Psoas muscle (tissue), 8 donors: Measurements from ENCODE around the gene ATP9B. TPM values are rescaled to one million over a fixed set of nuclear protein-coding genes. Genes with fewer than 3 reads are reported as not detected.

Source experiments
- ATAC-seq, 4 donors: fragments of 200-7000 bp; cut with Tn5 transposase; one replicate each; pipeline ENCODE4 v1.9.1; 2020; ENCODE audit warnings: moderate library complexity in 3 of 4, mild to moderate bottlenecking in 2 of 4
- DNase-seq, 2 donors: peaks; one replicate each; pipeline ENCODE4 v3.0.0-alpha.2; 2020
- H3K27ac ChIP-seq: fragments of 200-600 bp; one replicate; pipeline ENCODE4 v1.8.0; 2022
- H3K27me3 ChIP-seq, 3 donors: fragments of 200-600 bp in 1 of 3; one replicate each; pipeline versions ENCODE4 v1.6.1 to v1.8.0; 2013 to 2022; ENCODE audit warnings: low read length in 2 of 3, mild to moderate bottlenecking in 2 of 3, moderate library complexity in 1 of 3; ENCODE audit not compliant: insufficient read depth in 3 of 3
- H3K36me3 ChIP-seq, 2 donors: fragments of 200-600 bp in 1 of 2; one replicate each; pipeline versions ENCODE4 v1.6.1 to v1.8.0; 2013 to 2022; ENCODE audit warnings: low read depth in 1 of 2, mild to moderate bottlenecking in 1 of 2, moderate library complexity in 1 of 2; ENCODE audit not compliant: insufficient read depth in 1 of 2
- H3K4me1 ChIP-seq: fragments of 200-600 bp; one replicate; pipeline ENCODE4 v1.8.0; 2022
- H3K4me3 ChIP-seq: fragments of 200-600 bp; one replicate; pipeline ENCODE4 v1.8.0; 2022; ENCODE audit warnings: mild to moderate bottlenecking
- H3K9me3 ChIP-seq: fragments of 200-600 bp; one replicate; pipeline ENCODE4 v1.8.0; 2022
- CTCF ChIP-seq: fragments of 200-600 bp; IDR thresholded peaks from one replicate; pipeline ENCODE4 v1.8.0; 2022; ENCODE audit warnings: antibody characterized with exemption
- WGBS, 3 donors: extraction: QIAGEN DNeasy Blood & Tissue Kit; methylation state at CpG; one replicate each; pipeline versions ENCODE4 v1.1.6 to v1.1.7; 2013; 5-methylcytosine and 5-hydroxymethylcytosine counted together
- intact Hi-C, 2 donors: fragments of 100-400 bp; cut with DNase I; formaldehyde crosslinking; loops; one replicate each; pipeline versions ENCODE4 v1.11.0 to v1.14.2; 2022
- polyA plus RNA-seq, 3 donors: library from polyadenylated mRNA; stranded (reverse); fragments of 200-250 nt; gene quantifications; one replicate each; pipeline ENCODE4 v1.2.3, GENCODE V29; 2013
- total RNA-seq, 4 donors: library from RNA; stranded (reverse); fragmentation: NEBNext Ultra II Directional in 2 of 4; extraction: Animal tissue kit (Norgen Biotek cat#: 25700) in 2 of 4; gene quantifications; one replicate each; pipeline versions ENCODE4 v1.2.1 to v1.2.4, GENCODE V29; 2021 to 2023
- donor health status: healthy with polysubstance abuse.
- donor health status: DM: no; HTN: no; CAD: no; lungs with moderate emphysema.
- donor health status: Bipolar disorder and iron deficiency.
- donor health status: healthy.
- donor health status: DM: yes; HTN: yes; CAD: no.
- donor health status: DM: no; HTN: no; CAD: no.
- donor health status: DM: no; HTN: no; CAD: no.
- donor health status: DM: yes; HTN: yes; CAD: no.

ATP9B gene
- total and polyA plus RNA-seq, 7 donors: 5.0 to 22.1 (median 9.8) TPM

GRCh38 chr18:79223431-79223830 is 154.2 kb downstream of the ATP9B start:
- no peak overlapping the region for H3K4me3 ChIP-seq
- no peak overlapping the region for H3K27ac ChIP-seq
- intact Hi-C loops: no loop called here
- H3K9me3 ChIP-seq: no peaks in the 10 kb centered on the region
- H3K4me1 ChIP-seq: peaks cover 10% of the 10 kb centered on the region
- WGBS, 3 donors: 91 to 100% (median 92%) methylated on average over 1 of the region's 1 CpG
- DNase-seq (no peak), ATAC-seq (no peak)
- no peaks in the 10 kb centered on the region for H3K27me3 ChIP-seq
- no peaks in the 10 kb centered on the region for H3K36me3 ChIP-seq
- no peak for TF ChIP-seq CTCF

- intact Hi-C loops: no loop called here
- WGBS, 3 donors: 88 to 94% (median 92%) methylated on average over 3 of the region's 3 CpGs
- no peaks in the 10 kb centered on the region for H3K27me3 ChIP-seq
- H3K36me3 ChIP-seq: no peaks in the 10 kb centered on the region
- ATAC-seq (no peak), DNase-seq (no peak)
- H3K9me3 ChIP-seq: no peaks in the 10 kb centered on the region
- H3K4me1 ChIP-seq: peaks cover under 1% of the 10 kb centered on the region
- H3K27ac ChIP-seq: no peak overlapping the region
- TF ChIP-seq CTCF: no peak
- H3K4me3 ChIP-seq: no peak overlapping the region
Measured at GRCh38 chr18:79224381-79224780, 155.2 kb downstream of the ATP9B start.

GRCh38 chr18:79227621-79228020 is 158.4 kb downstream of the ATP9B start:
- no peak for TF ChIP-seq CTCF
- Histone ChIP-seq H3K27ac (no peak overlapping the region), H3K4me3 (no peak overlapping the region), H3K27me3 (no peaks in the 10 kb centered on the region), H3K36me3 (no peaks in the 10 kb centered on the region), H3K9me3 (no peaks in the 10 kb centered on the region), H3K4me1 (no peaks in the 10 kb centered on the region)
- intact Hi-C loops: no loop called here
- DNase-seq (no peak), ATAC-seq (no peak)
- 65 to 84% (median 68%) methylated on average over 3 of the region's 3 CpGs for WGBS, 3 donors

GRCh38 chr18:79229431-79229830 is 160.2 kb downstream of the ATP9B start:
- Histone ChIP-seq H3K4me1 (no peaks in the 10 kb centered on the region), H3K9me3 (no peaks in the 10 kb centered on the region), H3K27me3 (no peaks in the 10 kb centered on the region), H3K27ac (no peak overlapping the region), H3K36me3 (no peaks in the 10 kb centered on the region), H3K4me3 (no peak overlapping the region)
- no peak for DNase-seq
- ATAC-seq: no peak
- TF ChIP-seq CTCF: no peak
- 97 to 98% (median 98%) methylated on average over 6 of the region's 6 CpGs for WGBS, 3 donors
- intact Hi-C loops: no loop called here

GRCh38 chr18:79234438-79234837 is 165.2 kb downstream of the ATP9B start:
- no peak for ATAC-seq
- WGBS, 3 donors: 95 to 96% (median 96%) methylated on average over 14 of the region's 14 CpGs
- Histone ChIP-seq H3K27ac (no peak overlapping the region), H3K27me3 (no peaks in the 10 kb centered on the region), H3K4me1 (no peaks in the 10 kb centered on the region), H3K4me3 (no peak overlapping the region), H3K9me3 (no peaks in the 10 kb centered on the region), H3K36me3 (no peaks in the 10 kb centered on the region)
- intact Hi-C loops: no loop called here
- DNase-seq: no peak
- TF ChIP-seq CTCF: no peak
